ENCODE measurements around the gene ARHGAP25.
A peak's percentile ranks its signal among the peaks of the same experiment; 100 is the strongest.

The ARHGAP25 gene

DNA sequence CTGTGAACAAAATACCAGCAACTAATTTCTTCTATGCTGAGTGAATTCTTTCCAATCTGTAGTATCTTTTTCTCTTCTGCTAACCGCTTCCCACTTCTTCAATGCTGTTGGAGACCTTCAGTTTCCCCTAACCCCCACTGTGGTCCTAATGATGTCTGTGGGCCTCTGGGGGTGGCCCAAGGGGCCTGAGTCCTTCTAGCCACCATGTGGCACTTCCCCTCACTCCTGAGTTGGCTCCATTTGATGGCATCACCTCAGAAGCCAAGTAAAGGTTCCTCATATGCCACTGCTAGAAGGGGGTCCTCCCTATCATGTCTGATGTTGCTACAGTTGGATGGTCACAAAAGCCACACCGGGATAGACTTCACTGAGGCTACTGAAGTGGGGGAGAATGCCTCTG, 37.5 kb downstream of the ARHGAP25 start:
- H2BK120ac ChIP-seq (ENCODE audit: low read depth, low read length) = no peak overlapping the region
- peaks cover 0 to 2% of the 10 kb centered on the region in 2 experiments for H3K36me3 ChIP-seq (ENCODE audit: control insufficient read depth in 1 of 2, insufficient read depth in 2 of 2, low read depth in 1 of 2, low read length in 2 of 2)
- H3K4ac ChIP-seq (ENCODE audit: low read depth in 1 of 2, low read length in 2 of 2) = peak overlapping the region in 1 of 2 experiments; percentile 63
- H3K9me3 ChIP-seq (ENCODE audit: control insufficient read depth, low read length) = no peaks in the 10 kb centered on the region
- peak overlapping the region; percentile 45 to 86 for H2BK12ac ChIP-seq (ENCODE audit: low read length in 2 of 2)
- peak overlapping the region in 1 of 2 experiments; percentile 4 for H3K18ac ChIP-seq (ENCODE audit: low read depth in 1 of 2, low read length in 2 of 2)
- no peak overlapping the region for H3K4me3 ChIP-seq (ENCODE audit: insufficient read depth in 1 of 2, low read depth in 1 of 2, low read length in 2 of 2)
- no peak overlapping the region for H3K9ac ChIP-seq (ENCODE audit: low read length)
- H3K4me2 ChIP-seq (ENCODE audit: low read length, poor library complexity, severe bottlenecking) = no peak overlapping the region
- no peak overlapping the region for H2BK15ac ChIP-seq (ENCODE audit: low read depth, poor library complexity, severe bottlenecking)
- no peak overlapping the region for H2BK5ac ChIP-seq (ENCODE audit: low read depth, low read length, poor library complexity, severe bottlenecking)
- H3K79me1 ChIP-seq (replicated peaks; ENCODE audit: low read length, poor library complexity, severe bottlenecking) = no peaks in the 10 kb centered on the region
- peaks cover 0 to 6% of the 10 kb centered on the region in 2 experiments for H3K27me3 ChIP-seq (ENCODE audit: control insufficient read depth in 1 of 2, insufficient read depth in 1 of 2, low read length in 2 of 2)
- no peak overlapping the region for H4K91ac ChIP-seq (ENCODE audit: low read length)
- H3K23ac ChIP-seq (ENCODE audit: low read length in 2 of 2) = no peak overlapping the region
- no peaks in the 10 kb centered on the region for H3K4me1 ChIP-seq (ENCODE audit: control insufficient read depth, insufficient read depth, low read depth, low read length)
- no peak overlapping the region for H2AK5ac ChIP-seq (ENCODE audit: low read length, severe bottlenecking)
- no peak overlapping the region for H3K27ac ChIP-seq (ENCODE audit: low read length, poor library complexity, severe bottlenecking)
- no peak for DNase-seq
- no peak overlapping the region for H4K8ac ChIP-seq (ENCODE audit: low read length)
- peak overlapping the region in 1 of 2 experiments; percentile 14 for H3K14ac ChIP-seq (ENCODE audit: low read length in 2 of 2)
- no peak overlapping the region for H2AFZ ChIP-seq (ENCODE audit: low read depth, low read length)
- WGBS = 100% methylated on average over 2 of the region's 2 CpGs

DNA sequence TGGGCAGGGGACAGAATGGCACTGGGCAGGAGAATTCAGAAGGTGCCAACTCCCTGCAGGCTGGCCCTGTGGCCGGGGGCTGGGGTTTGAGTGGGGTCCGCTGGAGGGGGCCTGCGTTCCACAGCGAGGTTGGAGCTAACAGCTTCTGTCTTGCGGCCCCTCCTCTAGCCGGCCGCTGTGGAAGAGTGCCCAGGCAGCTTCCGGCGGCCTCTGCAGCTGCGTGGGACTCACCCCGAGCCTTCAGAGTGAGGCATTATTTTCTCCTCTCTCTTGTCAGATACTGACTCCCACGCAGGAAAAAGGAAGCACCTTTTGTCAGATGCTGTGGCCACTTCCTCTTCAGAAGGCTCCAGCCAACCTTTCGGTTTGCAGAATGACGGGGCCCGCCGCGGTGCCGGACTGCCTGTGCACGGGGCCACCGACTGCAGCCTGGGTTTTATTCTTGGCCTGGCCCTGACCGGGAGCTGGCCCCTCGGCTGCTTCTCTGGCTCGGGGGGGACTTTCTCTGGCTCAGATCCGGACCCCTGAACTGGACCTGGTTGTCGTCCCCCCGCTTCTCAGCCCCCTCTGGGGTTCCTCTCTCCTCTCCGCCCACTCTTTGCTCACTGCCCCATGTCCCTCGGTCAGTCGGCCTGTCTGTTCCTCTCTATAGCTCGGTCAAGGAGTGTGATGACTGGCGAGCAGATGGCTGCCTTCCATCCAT, 40.1 kb downstream of the ARHGAP25 start:
- Histone ChIP-seq H2BK120ac (ENCODE audit: low read depth, low read length) (no peak overlapping the region), H3K4me2 (ENCODE audit: low read length, poor library complexity, severe bottlenecking) (no peak overlapping the region), H3K27me3 (ENCODE audit: control insufficient read depth in 1 of 2, insufficient read depth in 1 of 2, low read length in 2 of 2) (peaks cover 0 to 6% of the 10 kb centered on the region in 2 experiments), H3K4me3 (ENCODE audit: insufficient read depth in 1 of 2, low read depth in 1 of 2, low read length in 2 of 2) (no peak overlapping the region), H3K79me1 (replicated peaks; ENCODE audit: low read length, poor library complexity, severe bottlenecking) (no peaks in the 10 kb centered on the region), H3K14ac (ENCODE audit: low read length in 2 of 2) (no peak overlapping the region), H2BK12ac (ENCODE audit: low read length in 2 of 2) (peak overlapping the region; percentile 3 to 87), H3K36me3 (ENCODE audit: control insufficient read depth in 1 of 2, insufficient read depth in 2 of 2, low read depth in 1 of 2, low read length in 2 of 2) (no peaks in the 10 kb centered on the region), H2BK5ac (ENCODE audit: low read depth, low read length, poor library complexity, severe bottlenecking) (no peak overlapping the region), H2AK5ac (ENCODE audit: low read length, severe bottlenecking) (no peak overlapping the region), H3K27ac (ENCODE audit: low read length, poor library complexity, severe bottlenecking) (no peak overlapping the region), H3K4me1 (ENCODE audit: control insufficient read depth, insufficient read depth, low read depth, low read length) (no peaks in the 10 kb centered on the region), H4K91ac (ENCODE audit: low read length) (no peak overlapping the region), H2AFZ (ENCODE audit: low read depth, low read length) (no peak overlapping the region), H3K4ac (ENCODE audit: low read depth in 1 of 2, low read length in 2 of 2) (no peak overlapping the region), H3K23ac (ENCODE audit: low read length in 2 of 2) (no peak overlapping the region), H3K18ac (ENCODE audit: low read depth in 1 of 2, low read length in 2 of 2) (peak overlapping the region in 1 of 2 experiments; percentile 1), H2BK15ac (ENCODE audit: low read depth, poor library complexity, severe bottlenecking) (no peak overlapping the region), H4K8ac (ENCODE audit: low read length) (no peak overlapping the region), H3K9ac (ENCODE audit: low read length) (no peak overlapping the region), H3K9me3 (ENCODE audit: control insufficient read depth, low read length) (no peaks in the 10 kb centered on the region)
- WGBS = 96% methylated on average over 31 of the region's 31 CpGs
- no peak for DNase-seq

DNA sequence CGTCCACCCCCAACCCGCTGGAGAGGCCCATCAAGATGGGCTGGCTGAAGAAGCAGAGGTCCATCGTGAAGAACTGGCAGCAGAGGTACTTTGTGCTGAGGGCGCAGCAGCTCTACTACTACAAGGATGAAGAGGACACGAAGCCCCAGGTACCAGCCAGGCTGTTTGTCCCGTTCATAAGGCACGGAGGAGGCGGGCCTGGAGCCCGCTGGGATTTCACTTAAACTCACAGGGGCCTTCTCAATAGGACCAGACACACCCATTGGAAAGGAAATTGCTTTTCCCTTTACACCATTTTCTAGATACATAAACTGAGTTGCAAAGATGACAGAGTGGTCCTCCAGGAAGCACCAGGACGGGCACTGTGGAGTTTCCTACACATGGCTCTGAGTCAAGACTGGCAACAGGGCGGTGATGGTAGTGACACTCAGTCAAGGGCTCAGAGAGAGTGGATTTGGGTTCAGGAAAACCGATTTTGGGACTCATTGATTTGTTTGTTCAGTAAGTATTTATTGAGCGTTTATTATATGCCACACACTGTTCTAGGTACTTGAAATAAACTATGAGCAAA, 40.7 kb downstream of the ARHGAP25 start:
- no peak overlapping the region for H4K8ac ChIP-seq (ENCODE audit: low read length)
- no peaks in the 10 kb centered on the region for H3K36me3 ChIP-seq (ENCODE audit: control insufficient read depth in 1 of 2, insufficient read depth in 2 of 2, low read depth in 1 of 2, low read length in 2 of 2)
- no peak overlapping the region for H2BK120ac ChIP-seq (ENCODE audit: low read depth, low read length)
- no peak overlapping the region for H3K18ac ChIP-seq (ENCODE audit: low read depth in 1 of 2, low read length in 2 of 2)
- 89% methylated on average over 11 of the region's 13 CpGs for WGBS
- peak overlapping the region; percentile 62 for H2BK15ac ChIP-seq (ENCODE audit: low read depth, poor library complexity, severe bottlenecking)
- no peak overlapping the region for H3K14ac ChIP-seq (ENCODE audit: low read length in 2 of 2)
- H3K23ac ChIP-seq (ENCODE audit: low read length in 2 of 2) = no peak overlapping the region
- peak overlapping the region; percentile 3 to 87 for H2BK12ac ChIP-seq (ENCODE audit: low read length in 2 of 2)
- H2BK5ac ChIP-seq (ENCODE audit: low read depth, low read length, poor library complexity, severe bottlenecking) = no peak overlapping the region
- no peak overlapping the region for H3K4ac ChIP-seq (ENCODE audit: low read depth in 1 of 2, low read length in 2 of 2)
- no peaks in the 10 kb centered on the region for H3K4me1 ChIP-seq (ENCODE audit: control insufficient read depth, insufficient read depth, low read depth, low read length)
- H3K27ac ChIP-seq (ENCODE audit: low read length, poor library complexity, severe bottlenecking) = no peak overlapping the region
- DNase-seq = no peak
- peaks cover 0 to 6% of the 10 kb centered on the region in 2 experiments for H3K27me3 ChIP-seq (ENCODE audit: control insufficient read depth in 1 of 2, insufficient read depth in 1 of 2, low read length in 2 of 2)
- no peaks in the 10 kb centered on the region for H3K79me1 ChIP-seq (replicated peaks; ENCODE audit: low read length, poor library complexity, severe bottlenecking)
- no peak overlapping the region for H2AFZ ChIP-seq (ENCODE audit: low read depth, low read length)
- no peaks in the 10 kb centered on the region for H3K9me3 ChIP-seq (ENCODE audit: control insufficient read depth, low read length)
- no peak overlapping the region for H3K4me3 ChIP-seq (ENCODE audit: insufficient read depth in 1 of 2, low read depth in 1 of 2, low read length in 2 of 2)
- no peak overlapping the region for H2AK5ac ChIP-seq (ENCODE audit: low read length, severe bottlenecking)
- H3K4me2 ChIP-seq (ENCODE audit: low read length, poor library complexity, severe bottlenecking) = no peak overlapping the region
- no peak overlapping the region for H4K91ac ChIP-seq (ENCODE audit: low read length)
- H3K9ac ChIP-seq (ENCODE audit: low read length) = no peak overlapping the region

DNA sequence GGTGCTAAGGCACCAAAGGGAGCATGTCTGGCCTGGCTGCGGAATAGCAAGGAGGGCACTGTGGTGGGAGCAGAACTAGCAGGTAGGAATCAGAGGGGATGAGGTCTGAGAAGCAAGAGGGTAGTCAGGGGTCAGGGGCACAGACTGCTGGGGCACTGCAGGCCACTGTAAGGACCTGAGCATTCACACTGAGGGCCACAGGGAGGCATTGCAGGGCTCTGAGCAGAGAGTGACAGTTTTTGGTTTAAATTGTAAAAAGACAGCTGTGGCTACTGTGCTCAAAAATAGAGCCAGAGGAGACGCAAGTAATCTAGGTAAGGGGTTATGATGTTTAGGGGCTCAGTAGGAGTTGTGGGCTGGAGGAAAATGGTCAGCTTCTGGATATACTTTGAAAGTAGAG, 41.5 kb downstream of the ARHGAP25 start:
- Histone ChIP-seq H3K23ac (ENCODE audit: low read length in 2 of 2) (no peak overlapping the region), H4K8ac (ENCODE audit: low read length) (peak overlapping the region; percentile 47)
- 93% methylated on average over 2 of the region's 2 CpGs for WGBS

More for the DNA sequence above, 41.5 kb downstream of the ARHGAP25 start:
- Histone ChIP-seq H3K4me3 (ENCODE audit: insufficient read depth in 1 of 2, low read depth in 1 of 2, low read length in 2 of 2) (no peak overlapping the region), H3K9ac (ENCODE audit: low read length) (no peak overlapping the region), H2AK5ac (ENCODE audit: low read length, severe bottlenecking) (no peak overlapping the region), H3K18ac (ENCODE audit: low read depth in 1 of 2, low read length in 2 of 2) (peak overlapping the region in 1 of 2 experiments; percentile 44), H3K27ac (ENCODE audit: low read length, poor library complexity, severe bottlenecking) (no peak overlapping the region), H2BK15ac (ENCODE audit: low read depth, poor library complexity, severe bottlenecking) (no peak overlapping the region), H3K36me3 (ENCODE audit: control insufficient read depth in 1 of 2, insufficient read depth in 2 of 2, low read depth in 1 of 2, low read length in 2 of 2) (no peaks in the 10 kb centered on the region), H3K9me3 (ENCODE audit: control insufficient read depth, low read length) (no peaks in the 10 kb centered on the region), H3K79me1 (replicated peaks; ENCODE audit: low read length, poor library complexity, severe bottlenecking) (no peaks in the 10 kb centered on the region), H3K4me2 (ENCODE audit: low read length, poor library complexity, severe bottlenecking) (no peak overlapping the region), H4K91ac (ENCODE audit: low read length) (peak overlapping the region; percentile 77), H2BK120ac (ENCODE audit: low read depth, low read length) (no peak overlapping the region), H2BK12ac (ENCODE audit: low read length in 2 of 2) (peak overlapping the region in 1 of 2 experiments; percentile 70), H2AFZ (ENCODE audit: low read depth, low read length) (no peak overlapping the region), H3K4me1 (ENCODE audit: control insufficient read depth, insufficient read depth, low read depth, low read length) (no peaks in the 10 kb centered on the region), H3K4ac (ENCODE audit: low read depth in 1 of 2, low read length in 2 of 2) (peak overlapping the region in 1 of 2 experiments; percentile 77), H2BK5ac (ENCODE audit: low read depth, low read length, poor library complexity, severe bottlenecking) (no peak overlapping the region), H3K14ac (ENCODE audit: low read length in 2 of 2) (no peak overlapping the region), H3K27me3 (ENCODE audit: control insufficient read depth in 1 of 2, insufficient read depth in 1 of 2, low read length in 2 of 2) (peaks cover 0 to 6% of the 10 kb centered on the region in 2 experiments)
- no peak for DNase-seq
